Hematopoietic multipotent progenitor cell treated with erythropoietin and hydrocortisone succinate and interleukin-3 and kit ligand, for 17 days (in vitro differentiated cells): Measurements from ENCODE around the gene SLC9A3.

Experiments
- DNase-seq: peaks from one replicate; pipeline ENCODE4 v3.0.0-alpha.2; 2015; ENCODE audit warnings: low spot score

SLC9A3 gene

GRCh38 chr5:505951-506525 is 18.2 kb downstream of the SLC9A3 start:
- no peak for DNase-seq

GRCh38 chr5:504326-505154 is 19.7 kb downstream of the SLC9A3 start:
- no peak for DNase-seq

GRCh38 chr5:502325-503079 is 21.7 kb downstream of the SLC9A3 start:
- no peak for DNase-seq

- DNase-seq: no peak
Observed at GRCh38 chr5:501831-502184, 22.4 kb downstream of the SLC9A3 start.

- no peak for DNase-seq
Observed at GRCh38 chr5:501105-501830, 23.0 kb downstream of the SLC9A3 start.

- no peak for DNase-seq
Observed at GRCh38 chr5:500491-500890, 23.8 kb downstream of the SLC9A3 start.

GRCh38 chr5:499233-500209 is 24.7 kb downstream of the SLC9A3 start:
- no peak for DNase-seq

GRCh38 chr5:497871-498509 is 26.3 kb downstream of the SLC9A3 start:
- no peak for DNase-seq

GRCh38 chr5:497090-497700 is 27.1 kb downstream of the SLC9A3 start:
- DNase-seq: no peak

GRCh38 chr5:496028-496427 is 28.2 kb downstream of the SLC9A3 start:
- DNase-seq: no peak

- DNase-seq: no peak
Observed at GRCh38 chr5:494667-495255, 29.5 kb downstream of the SLC9A3 start.

GRCh38 chr5:493758-494157 is 30.5 kb downstream of the SLC9A3 start:
- no peak for DNase-seq

- DNase-seq: no peak
Observed at GRCh38 chr5:493119-493701, 31.0 kb downstream of the SLC9A3 start.

- no peak for DNase-seq
Observed at GRCh38 chr5:492314-492893, 31.8 kb downstream of the SLC9A3 start.

GRCh38 chr5:491856-492155 is 32.4 kb downstream of the SLC9A3 start:
- no peak for DNase-seq

GRCh38 chr5:491119-491855 is 33.0 kb downstream of the SLC9A3 start:
- no peak for DNase-seq

GRCh38 chr5:490116-491106 is 33.8 kb downstream of the SLC9A3 start:
- no peak for DNase-seq
